Measurements from ENCODE around the gene SEZ6.

The SEZ6 gene

GRCh38 chr17:29005936-29006511 is at the start of gene SEZ6:
Gene SEZ6 (minus strand): TSS chr17:29006033. CDS start chr17:29005869, 164 bp downstream.
- no peak for DNase-seq (ENCODE audit: low read depth)

GRCh38 chr17:29054835-29055234 is 49.0 kb upstream of the SEZ6 start:
- DNase-seq (ENCODE audit: low read depth): no peak

- no peak for DNase-seq (ENCODE audit: low read depth)
These were observed 45.9 kb upstream of the SEZ6 start for GRCh38 chr17:29051731-29052130.

- DNase-seq (ENCODE audit: low read depth): no peak
These were observed 45.4 kb upstream of the SEZ6 start for GRCh38 chr17:29051194-29051593.

- DNase-seq (ENCODE audit: low read depth): no peak
These were observed 44.3 kb upstream of the SEZ6 start for GRCh38 chr17:29050176-29050575.

GRCh38 chr17:29049541-29050145 is 43.8 kb upstream of the SEZ6 start:
- DNase-seq (ENCODE audit: low read depth): no peak

- no peak for DNase-seq (ENCODE audit: low read depth)
These were observed 42.9 kb upstream of the SEZ6 start for GRCh38 chr17:29048440-29049368.

GRCh38 chr17:29046473-29046839 is 40.6 kb upstream of the SEZ6 start:
- DNase-seq (ENCODE audit: low read depth): no peak

GRCh38 chr17:29045734-29046472 is 40.1 kb upstream of the SEZ6 start:
- DNase-seq (ENCODE audit: low read depth): no peak

- no peak for DNase-seq (ENCODE audit: low read depth)
These were observed 39.2 kb upstream of the SEZ6 start for GRCh38 chr17:29045026-29045425.

GRCh38 chr17:29043539-29044145 is 37.8 kb upstream of the SEZ6 start:
- no peak for DNase-seq (ENCODE audit: low read depth)

- DNase-seq (ENCODE audit: low read depth): no peak
These were observed 37.1 kb upstream of the SEZ6 start, which contains the start of gene PIPOX for GRCh38 chr17:29042679-29043538. Gene PIPOX (plus strand): TSS chr17:29043141. CDS start chr17:29043226, 85 bp downstream.

GRCh38 chr17:29042026-29042678 is 36.3 kb upstream of the SEZ6 start:
- DNase-seq (ENCODE audit: low read depth): no peak

GRCh38 chr17:29041571-29041970 is 35.7 kb upstream of the SEZ6 start:
- no peak for DNase-seq (ENCODE audit: low read depth)

GRCh38 chr17:29041091-29041490 is 35.3 kb upstream of the SEZ6 start:
- DNase-seq (ENCODE audit: low read depth): no peak

GRCh38 chr17:29039764-29040598 is 34.1 kb upstream of the SEZ6 start:
- no peak for DNase-seq (ENCODE audit: low read depth)

GRCh38 chr17:29038085-29038795 is 32.4 kb upstream of the SEZ6 start:
- no peak for DNase-seq (ENCODE audit: low read depth)

- no peak for DNase-seq (ENCODE audit: low read depth)
These were observed 31.9 kb upstream of the SEZ6 start for GRCh38 chr17:29037739-29038084.

- no peak for DNase-seq (ENCODE audit: low read depth)
These were observed 30.8 kb upstream of the SEZ6 start for GRCh38 chr17:29036584-29036983.
